NCI-H1092 treated with DMSO at 0.1 percent for 48 hours (cell line): Measurements from ENCODE around the gene R3HDM2.
"Not testable (repeated sequence)": the region's sequence is repeated elsewhere in the genome, so short reads cannot be mapped to it uniquely, and the experiment has no call there.

Experiments used
- DNase-seq: peaks from one replicate; lab custom pipeline; 2025; lab: John Stamatoyannopoulos, UW

R3HDM2 gene

GRCh38 chr12:57329219-57329618, 101.6 kb downstream of the R3HDM2 start:
- DNase-seq = no peak

- DNase-seq = no peak
Observed at GRCh38 chr12:57325395-57325794, 105.4 kb downstream of the R3HDM2 start.

- no peak for DNase-seq
Observed at GRCh38 chr12:57323416-57323815, 107.4 kb downstream of the R3HDM2 start.

GRCh38 chr12:57320639-57321038, 110.2 kb downstream of the R3HDM2 start:
- no peak for DNase-seq

GRCh38 chr12:57319678-57320469, 111.0 kb downstream of the R3HDM2 start:
- DNase-seq = no peak

- no peak for DNase-seq
Observed at GRCh38 chr12:57315681-57316080, 115.2 kb downstream of the R3HDM2 start.

GRCh38 chr12:57312287-57312686, 118.6 kb downstream of the R3HDM2 start:
- DNase-seq = not testable (repeated sequence)

- DNase-seq = no peak
Observed at GRCh38 chr12:57309420-57309819, 121.4 kb downstream of the R3HDM2 start.

- DNase-seq = no peak
Observed at GRCh38 chr12:57300961-57301584, 129.8 kb downstream of the R3HDM2 start.

- DNase-seq = peak; percentile 45
Observed at GRCh38 chr12:57299514-57300016, 131.3 kb downstream of the R3HDM2 start.

GRCh38 chr12:57296291-57296690, 134.6 kb downstream of the R3HDM2 start:
- DNase-seq = no peak

GRCh38 chr12:57282073-57282472, 148.8 kb downstream of the R3HDM2 start:
- not testable (repeated sequence) for DNase-seq

- no peak for DNase-seq
Observed at GRCh38 chr12:57280211-57281062, 150.4 kb downstream of the R3HDM2 start.

GRCh38 chr12:57278465-57279381, 152.1 kb downstream of the R3HDM2 start:
- DNase-seq = no peak

- no peak for DNase-seq
Observed at GRCh38 chr12:57276935-57277563, 153.8 kb downstream of the R3HDM2 start.

GRCh38 chr12:57276233-57276632, 154.6 kb downstream of the R3HDM2 start:
- DNase-seq = not testable (repeated sequence)

GRCh38 chr12:57273516-57273915, 157.3 kb downstream of the R3HDM2 start:
- no peak for DNase-seq

- no peak for DNase-seq
Observed at GRCh38 chr12:57272337-57273151, 158.3 kb downstream of the R3HDM2 start.

- no peak for DNase-seq
Observed at GRCh38 chr12:57270966-57271470, 159.8 kb downstream of the R3HDM2 start.

GRCh38 chr12:57268264-57268663, 162.6 kb downstream of the R3HDM2 start:
- DNase-seq = no peak
